ENCODE data around the gene CORO1C. TPM values are rescaled to one million over a fixed set of nuclear protein-coding genes. Genes with fewer than 3 reads are reported as not detected.
A peak's percentile ranks its signal among the peaks of the same experiment; 100 is the strongest.

The CORO1C gene
- total RNA-seq, 2 donors from 2014 or later = 59.6 to 70.7 TPM

DNA sequence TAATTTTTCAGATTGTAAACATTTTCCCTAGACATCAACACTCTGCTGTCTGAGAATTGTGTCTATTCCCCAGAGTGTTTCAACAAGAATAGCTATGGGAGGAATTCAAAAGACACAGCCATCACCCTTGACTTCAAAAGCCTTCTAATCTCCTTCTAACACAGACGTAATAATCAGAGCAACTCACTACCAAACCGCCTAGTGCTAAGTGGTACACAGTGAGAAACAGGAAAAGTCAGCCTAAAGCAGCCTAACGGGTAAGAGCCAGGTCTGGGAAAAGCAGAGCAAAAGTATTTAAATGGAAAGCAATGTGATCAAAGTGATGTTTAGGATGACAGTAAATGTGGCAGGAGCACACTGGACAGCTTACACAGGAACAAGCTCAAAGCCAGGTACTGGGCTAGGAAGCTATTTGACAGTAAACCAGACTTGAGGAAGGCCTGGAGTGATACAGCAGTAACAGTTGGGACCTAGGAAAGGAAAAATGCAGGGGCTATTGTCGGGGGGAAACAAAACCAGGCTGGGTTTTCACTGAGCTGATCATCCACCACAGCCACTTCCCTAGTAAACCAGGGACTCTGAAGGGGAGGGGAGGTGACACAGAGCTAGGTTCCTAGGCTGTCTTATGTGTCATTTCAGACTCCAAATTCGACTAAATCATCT is 29.4 kb downstream of the CORO1C start:
- H3K36me3 ChIP-seq = peaks cover 31% of the 10 kb centered on the region
- H3K27me3 ChIP-seq = no peaks in the 10 kb centered on the region
- TF ChIP-seq, protein P1, sequence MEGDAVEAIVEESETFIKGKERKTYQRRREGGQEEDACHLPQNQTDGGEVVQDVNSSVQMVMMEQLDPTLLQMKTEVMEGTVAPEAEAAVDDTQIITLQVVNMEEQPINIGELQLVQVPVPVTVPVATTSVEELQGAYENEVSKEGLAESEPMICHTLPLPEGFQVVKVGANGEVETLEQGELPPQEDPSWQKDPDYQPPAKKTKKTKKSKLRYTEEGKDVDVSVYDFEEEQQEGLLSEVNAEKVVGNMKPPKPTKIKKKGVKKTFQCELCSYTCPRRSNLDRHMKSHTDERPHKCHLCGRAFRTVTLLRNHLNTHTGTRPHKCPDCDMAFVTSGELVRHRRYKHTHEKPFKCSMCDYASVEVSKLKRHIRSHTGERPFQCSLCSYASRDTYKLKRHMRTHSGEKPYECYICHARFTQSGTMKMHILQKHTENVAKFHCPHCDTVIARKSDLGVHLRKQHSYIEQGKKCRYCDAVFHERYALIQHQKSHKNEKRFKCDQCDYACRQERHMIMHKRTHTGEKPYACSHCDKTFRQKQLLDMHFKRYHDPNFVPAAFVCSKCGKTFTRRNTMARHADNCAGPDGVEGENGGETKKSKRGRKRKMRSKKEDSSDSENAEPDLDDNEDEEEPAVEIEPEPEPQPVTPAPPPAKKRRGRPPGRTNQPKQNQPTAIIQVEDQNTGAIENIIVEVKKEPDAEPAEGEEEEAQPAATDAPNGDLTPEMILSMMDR (IDR thresholded peaks at IDR 0.05) = peak in 1 of 2 donors; percentile 12
- H3K4me3 ChIP-seq = no peak overlapping the region
- H3K4me1 ChIP-seq = peaks cover 0 to 59% of the 10 kb centered on the region in 2 donors
- no peak for DNase-seq (ENCODE audit: low spot score)
- no peaks in the 10 kb centered on the region for H3K9me3 ChIP-seq
- peak overlapping the region; percentile 82 to 91 for H3K27ac ChIP-seq

DNA sequence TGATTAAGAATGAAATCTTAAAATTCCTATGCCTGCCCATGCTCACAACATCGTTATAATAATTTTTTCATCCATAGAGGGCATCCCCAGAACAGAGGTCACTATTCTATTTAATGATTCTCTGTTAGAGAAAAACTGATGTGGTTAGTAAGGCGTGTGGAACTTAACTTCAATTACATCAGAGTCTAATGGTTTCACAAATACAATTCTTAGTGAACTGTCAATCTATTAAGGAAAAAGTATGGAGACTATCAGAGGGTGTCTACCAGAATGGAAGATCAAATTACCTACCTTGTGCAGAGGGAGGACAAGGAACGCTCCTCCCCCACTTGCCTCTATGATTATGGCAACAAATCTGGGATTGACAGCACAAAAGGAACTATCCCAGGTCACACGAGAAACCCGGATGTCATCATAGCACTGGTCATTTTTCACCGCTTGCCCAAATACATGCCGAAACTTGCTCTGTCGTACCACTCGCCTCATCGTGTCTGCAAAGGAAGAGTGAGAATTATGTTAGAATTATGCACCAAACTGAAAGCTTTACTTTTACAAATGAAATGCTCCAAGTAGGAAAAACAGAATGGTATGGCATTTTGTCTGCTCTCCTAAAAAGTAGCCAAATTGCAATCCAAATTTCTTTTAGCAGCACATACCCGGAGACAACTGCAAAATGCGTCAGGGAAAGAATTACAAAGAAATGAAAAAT is 30.3 kb downstream of the CORO1C start:
- TF ChIP-seq, protein P1 (IDR thresholded peaks at IDR 0.05) = no peak
- H3K36me3 ChIP-seq = peaks cover 31% of the 10 kb centered on the region
- peak overlapping the region; percentile 82 to 91 for H3K27ac ChIP-seq
- DNase-seq (ENCODE audit: low spot score) = no peak
- H3K27me3 ChIP-seq = no peaks in the 10 kb centered on the region
- H3K9me3 ChIP-seq = no peaks in the 10 kb centered on the region
- H3K4me1 ChIP-seq = peaks cover 0 to 68% of the 10 kb centered on the region in 2 donors
- H3K4me3 ChIP-seq = no peak overlapping the region

DNA sequence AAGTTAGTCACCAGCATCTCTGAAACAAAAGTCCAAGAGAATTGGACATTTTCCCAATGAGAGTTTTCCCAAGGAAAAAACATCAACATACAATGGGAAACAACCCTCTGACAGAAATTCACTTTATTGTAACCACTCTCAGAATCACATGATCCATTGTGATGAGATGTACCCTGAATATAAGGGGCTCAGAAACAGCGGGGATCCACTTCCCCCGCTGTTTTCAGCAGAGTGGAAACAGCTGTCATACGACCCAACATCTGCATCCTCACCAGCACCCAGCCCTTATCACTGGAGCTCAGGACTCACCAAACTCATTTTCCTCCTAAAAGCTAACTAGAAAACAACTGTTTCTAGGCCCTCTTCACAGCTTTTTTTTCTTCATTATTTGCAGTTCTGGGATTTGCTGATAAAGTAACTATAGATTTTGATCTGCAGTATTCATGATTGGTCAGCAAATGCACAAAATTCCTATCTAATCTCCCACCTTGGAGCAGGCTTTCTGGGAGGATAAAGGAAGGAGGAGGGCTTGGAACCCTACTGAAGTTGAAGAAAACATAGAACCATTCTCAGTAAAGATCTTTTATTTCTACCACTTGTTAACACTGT is 31.3 kb downstream of the CORO1C start:
- DNase-seq (ENCODE audit: low spot score) = no peak
- peaks cover 0 to 75% of the 10 kb centered on the region in 2 donors for H3K4me1 ChIP-seq
- H3K4me3 ChIP-seq = no peak overlapping the region
- peak overlapping the region; percentile 82 to 91 for H3K27ac ChIP-seq
- peaks cover 31% of the 10 kb centered on the region for H3K36me3 ChIP-seq
- no peaks in the 10 kb centered on the region for H3K27me3 ChIP-seq
- no peaks in the 10 kb centered on the region for H3K9me3 ChIP-seq
- TF ChIP-seq, protein P1 (IDR thresholded peaks at IDR 0.05) = no peak

DNA sequence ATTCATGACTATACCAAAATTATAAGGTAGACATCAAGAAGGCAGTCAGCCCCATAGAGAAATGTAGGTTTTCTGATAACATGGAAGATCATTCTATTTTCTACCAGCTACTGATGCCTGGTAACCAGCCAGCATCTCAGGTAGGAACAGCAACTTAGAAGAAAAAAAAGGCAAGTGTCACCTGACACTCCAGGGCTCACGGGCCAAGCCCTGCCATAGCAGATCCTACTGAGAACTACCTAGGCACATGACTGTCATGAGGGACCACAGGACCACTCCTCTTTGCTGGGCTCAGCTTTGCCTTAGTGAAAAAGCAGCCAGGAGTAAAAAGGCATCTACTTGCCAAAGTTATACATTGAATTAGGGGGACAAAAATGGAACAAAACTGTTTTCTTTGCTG is 33.4 kb downstream of the CORO1C start:
- H3K4me1 ChIP-seq = peaks cover 0 to 75% of the 10 kb centered on the region in 2 donors
- no peak for DNase-seq (ENCODE audit: low spot score)
- H3K27ac ChIP-seq = peak overlapping the region; percentile 69 to 98
- TF ChIP-seq, protein P1 (IDR thresholded peaks at IDR 0.05) = no peak
- H3K36me3 ChIP-seq = peaks cover 31% of the 10 kb centered on the region
- H3K9me3 ChIP-seq = no peaks in the 10 kb centered on the region
- H3K27me3 ChIP-seq = no peaks in the 10 kb centered on the region
- H3K4me3 ChIP-seq = no peak overlapping the region

DNA sequence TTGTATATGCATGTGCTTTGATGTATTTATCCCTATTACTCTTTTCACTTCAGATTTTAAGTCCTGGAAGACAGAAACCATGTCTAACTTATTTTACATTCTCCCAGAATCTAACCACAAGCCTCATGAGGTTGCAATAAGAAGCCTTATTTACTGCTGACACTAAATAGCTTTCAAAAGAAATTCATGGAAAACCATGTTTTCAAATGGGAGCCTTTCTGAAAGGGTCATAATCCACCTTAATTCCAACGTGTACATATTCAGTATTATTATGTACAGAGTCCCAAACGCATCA is 34.4 kb downstream of the CORO1C start:
- Histone ChIP-seq H3K9me3 (no peaks in the 10 kb centered on the region), H3K4me1 (peaks cover 0 to 75% of the 10 kb centered on the region in 2 donors), H3K4me3 (no peak overlapping the region), H3K27me3 (no peaks in the 10 kb centered on the region), H3K36me3 (peaks cover 31% of the 10 kb centered on the region), H3K27ac (peak overlapping the region; percentile 69 to 98)
- TF ChIP-seq, protein P1 (IDR thresholded peaks at IDR 0.05) = no peak
- no peak for DNase-seq (ENCODE audit: low spot score)

Data from right atrium auricular region (tissue), 2 donors.